DND-41 (cell line): ENCODE measurements around the gene NR2F1.

Source experiments
- CTCF ChIP-seq: IDR thresholded peaks from 2 replicates; pipeline ENCODE4 v1.5.1; 2012; ENCODE audit warnings: borderline replicate concordance, low read length, moderate library complexity, mild to moderate bottlenecking; ENCODE audit not compliant: poor library complexity, severe bottlenecking; ENCODE audit errors: extremely low read depth
- EZH2 ChIP-seq: IDR thresholded peaks from 3 replicates; pipeline ENCODE4 v1.6.1; 2012; ENCODE audit warnings: borderline replicate concordance, low read depth, mild to moderate bottlenecking, moderate library complexity, low read length, inconsistent platforms; ENCODE audit not compliant: severe bottlenecking

DNA sequence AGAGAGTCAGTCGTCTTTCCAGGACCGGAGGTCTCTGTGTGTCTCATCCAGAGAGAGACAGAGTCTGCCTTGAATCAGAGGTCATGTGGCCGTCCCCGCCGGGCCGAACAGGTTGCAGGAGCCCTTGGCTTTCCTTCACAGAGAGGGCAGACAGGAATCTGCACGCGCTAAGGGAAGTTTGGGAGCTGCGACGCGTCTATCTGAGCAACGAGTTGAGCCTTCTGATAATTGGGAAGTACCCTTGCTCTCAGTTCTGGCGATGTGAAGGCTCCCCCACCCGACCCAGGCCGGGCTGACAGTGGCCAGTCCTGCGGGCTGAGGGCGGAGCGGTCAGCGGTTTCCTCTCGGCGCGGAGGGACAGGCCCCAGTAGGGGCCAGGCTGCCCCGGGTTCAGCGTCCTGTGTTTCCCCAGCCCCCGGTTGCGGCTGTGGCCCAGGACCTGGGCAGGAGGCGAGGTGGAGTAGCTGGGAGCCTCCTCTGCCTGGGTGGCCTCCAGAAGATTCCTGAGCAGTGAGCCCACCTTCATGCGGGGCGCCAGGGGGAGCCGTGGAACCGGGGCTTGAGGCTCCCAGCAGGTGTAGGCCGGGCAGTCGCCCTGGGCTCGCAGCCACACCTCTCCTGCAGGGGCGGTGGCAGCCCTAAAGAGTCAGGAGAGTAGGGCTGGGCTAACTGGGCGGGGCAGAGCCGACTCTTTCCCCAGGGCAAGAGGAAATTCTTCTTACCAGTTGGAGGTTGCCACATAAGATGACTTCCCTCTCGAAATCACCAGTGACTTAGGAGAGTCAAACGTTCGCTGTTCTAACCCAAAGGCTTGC is 13.9 kb downstream of the NR2F1 start:
- TF ChIP-seq CTCF = no peak
- TF ChIP-seq EZH2 = no peak
